PC-9 (cell line): ENCODE measurements around the gene EVI5. TPM values are rescaled to one million over a fixed set of nuclear protein-coding genes. Genes with fewer than 3 reads are reported as not detected.

Experiments used
- BruUV-seq: library from RNA; stranded (reverse); fragments of 400-500 nt; replicated peaks from 2 replicates; lab custom pipeline; 2021; lab: Mats Ljungman, UMichigan
- CTCF ChIA-PET: fragments of 300-600 bp; sonication (Branson Sonifier 250); formaldehyde crosslinking; loops from one replicate; lab custom pipeline; 2022; ENCODE audit warnings: antibody characterized with exemption; lab: Charles Lee
- POLR2A ChIA-PET: fragments of 300-600 bp; sonication (Branson Sonifier 250); formaldehyde crosslinking; loops from one replicate; lab custom pipeline; 2022; ENCODE audit warnings: antibody characterized with exemption; ENCODE audit not compliant: unreplicated experiment; lab: Charles Lee
- DNase-seq, 2 experiments: peaks; one replicate each; pipeline versions ENCODE4 v3.0.0 to v3.0.0-alpha.2; 2015 to 2022; ENCODE audit warnings: mixed read lengths in 1 of 2
- H2AFZ ChIP-seq: fragments of 200-600 bp; sonication (generic); 2 replicates; pipeline ENCODE4 v1.8.1; 2017; ENCODE audit warnings: antibody characterized with exemption
- H3F3A ChIP-seq: fragments of 200-600 bp; sonication (generic); 2 replicates; pipeline ENCODE4 v1.8.1; 2017; ENCODE audit warnings: antibody characterized with exemption, mild to moderate bottlenecking, low read depth; ENCODE audit not compliant: insufficient read depth
- H3K27ac ChIP-seq: fragments of 200-600 bp; sonication (generic); 2 replicates; pipeline ENCODE4 v1.6.1; 2016; ENCODE audit warnings: mixed run types
- H3K27me3 ChIP-seq: fragments of 200-600 bp; sonication (generic); 2 replicates; pipeline ENCODE4 v1.6.1; 2016; ENCODE audit warnings: low read depth, mixed run types; ENCODE audit not compliant: insufficient read depth
- H3K36me3 ChIP-seq: fragments of 200-600 bp; sonication (generic); 2 replicates; pipeline ENCODE4 v1.6.1; 2016; ENCODE audit warnings: low read depth, mixed run types
- H3K4me1 ChIP-seq: fragments of 200-600 bp; sonication (generic); replicated peaks from 2 replicates; pipeline ENCODE4 v1.6.1; 2016; ENCODE audit warnings: mixed run types; ENCODE audit not compliant: insufficient read depth
- H3K4me2 ChIP-seq: fragments of 200-600 bp; sonication (generic); 2 replicates; pipeline ENCODE4 v1.6.1; 2017; ENCODE audit warnings: mixed run types
- H3K4me3 ChIP-seq: fragments of 200-600 bp; sonication (generic); 2 replicates; pipeline ENCODE4 v1.6.1; 2016; ENCODE audit warnings: mixed run types
- H3K79me2 ChIP-seq: fragments of 200-600 bp; sonication (generic); 2 replicates; pipeline ENCODE4 v1.6.1; 2017; ENCODE audit warnings: low read depth, mixed run types
- H3K9me2 ChIP-seq: fragments of 200-600 bp; sonication (generic); 2 replicates; pipeline ENCODE4 v1.8.1; 2017; ENCODE audit warnings: mild to moderate bottlenecking; ENCODE audit not compliant: insufficient read depth
- H3K9me3 ChIP-seq: fragments of 200-600 bp; sonication (generic); 2 replicates; pipeline ENCODE4 v1.8.1; 2016; ENCODE audit warnings: low read depth; ENCODE audit not compliant: insufficient read depth
- H4K20me1 ChIP-seq: fragments of 200-600 bp; sonication (generic); 2 replicates; pipeline ENCODE4 v1.8.1; 2017; ENCODE audit not compliant: insufficient read depth
- CTCF ChIP-seq: fragments of 200-600 bp; sonication (generic); conservative IDR thresholded peaks from 2 replicates; pipeline ENCODE4 v1.6.1; 2017; ENCODE audit warnings: mixed run types, antibody characterized with exemption, mild to moderate bottlenecking, moderate library complexity
- EZH2 ChIP-seq: fragments of 200-600 bp; sonication (generic); IDR thresholded peaks from 2 replicates; pipeline ENCODE4 v1.8.0; 2017; ENCODE audit warnings: antibody characterized with exemption, low read depth
- intact Hi-C: fragments of 100-400 bp; cut with micrococcal nuclease; formaldehyde crosslinking; loops from one replicate; pipeline ENCODE4 v1.10.0; 2022; ENCODE audit not compliant: unreplicated experiment
- total RNA-seq: library from RNA; stranded (reverse); gene quantifications from 2 replicates; pipeline ENCODE4 v1.2.3, GENCODE V29; 2021

EVI5 gene
- total RNA-seq, 1 experiment from 2014 or later: 32.0 TPM

- peak in 1 of 2 experiments; percentile 24 for DNase-seq
- Histone ChIP-seq H3K9me2 (no peaks in the 10 kb centered on the region), H4K20me1 (no peaks in the 10 kb centered on the region), H3K79me2 (peaks cover 52% of the 10 kb centered on the region), H3K36me3 (no peaks in the 10 kb centered on the region), H3K9me3 (peaks cover 5% of the 10 kb centered on the region; the same call in 1 of the 2 replicates), H3F3A (0 out of 2 replicates have a peak, but pooled peaks cover 7% of the 10 kb centered on the region), H2AFZ (no peak overlapping the region), H3K4me1 (peaks cover 13% of the 10 kb centered on the region), H3K4me2 (no peak overlapping the region), H3K27me3 (no peaks in the 10 kb centered on the region), H3K4me3 (no peak overlapping the region), H3K27ac (no peak overlapping the region)
- ChIA-PET POLR2A (no interaction called here), CTCF (no interaction called here)
- no TSS peak for BruUV-seq
- TF ChIP-seq CTCF: no peak
- no peak for TF ChIP-seq EZH2
- intact Hi-C loops: no loop called here
These were observed 29.1 kb downstream of the EVI5 start for GRCh38 chr1:92755541-92756461.

GRCh38 chr1:92754719-92755050 is 30.2 kb downstream of the EVI5 start:
- intact Hi-C loops: no loop called here
- Histone ChIP-seq H4K20me1 (no peaks in the 10 kb centered on the region; the same call in 1 of the 2 replicates), H2AFZ (no peak overlapping the region), H3K9me2 (no peaks in the 10 kb centered on the region), H3K4me2 (no peak overlapping the region), H3K36me3 (no peaks in the 10 kb centered on the region), H3K4me1 (peaks cover 13% of the 10 kb centered on the region), H3K27ac (no peak overlapping the region), H3K27me3 (no peaks in the 10 kb centered on the region), H3F3A (peaks cover 9% of the 10 kb centered on the region; the same call in 1 of the 2 replicates), H3K79me2 (peaks cover 49% of the 10 kb centered on the region), H3K4me3 (no peak overlapping the region), H3K9me3 (peaks cover 5% of the 10 kb centered on the region; the same call in 1 of the 2 replicates)
- CTCF ChIA-PET: interaction anchor here (0.6 to 1.0 kb wide), 2 partner anchors 65 to 92 kb away, joined by 3 to 6 read pairs; no protein-coding TSS in a partner anchor
- POLR2A ChIA-PET: no interaction called here
- peak in 1 of 2 experiments; percentile 12 for DNase-seq
- BruUV-seq: no TSS peak
- TF ChIP-seq CTCF: no peak

- peak in 1 of 2 experiments; percentile 38 for DNase-seq
- H3F3A ChIP-seq: peaks cover 10% of the 10 kb centered on the region; the same call in 1 of the 2 replicates
- intact Hi-C loops: no loop called here
- no peak overlapping the region for H3K4me3 ChIP-seq
- CTCF ChIA-PET: interaction anchor here (0.6 to 1.0 kb wide), 3 partner anchors 64 to 92 kb away, joined by 3 to 6 read pairs (median 3); no protein-coding TSS in a partner anchor
- H3K79me2 ChIP-seq: peaks cover 47% of the 10 kb centered on the region
- BruUV-seq: no TSS peak
- H3K27me3 ChIP-seq: no peaks in the 10 kb centered on the region
- H2AFZ ChIP-seq: no peak overlapping the region
- no peak overlapping the region for H3K4me2 ChIP-seq
- peaks cover 13% of the 10 kb centered on the region for H3K4me1 ChIP-seq
- H3K9me2 ChIP-seq: no peaks in the 10 kb centered on the region
- no peak for TF ChIP-seq CTCF
- TF ChIP-seq EZH2: no peak
- H3K9me3 ChIP-seq: peaks cover 5% of the 10 kb centered on the region; the same call in 1 of the 2 replicates
- no peaks in the 10 kb centered on the region for H3K36me3 ChIP-seq
- no peak overlapping the region; the same call in 1 of the 2 replicates for H3K27ac ChIP-seq
- H4K20me1 ChIP-seq: peaks cover under 1% of the 10 kb centered on the region; the same call in 1 of the 2 replicates
- POLR2A ChIA-PET: interaction anchor here (0.6 kb wide), 2 partner anchors 29 to 51 kb away, joined by 3 to 4 read pairs; no protein-coding TSS in a partner anchor
These were observed 30.7 kb downstream of the EVI5 start for GRCh38 chr1:92754000-92754718.
